SK-N-MC (cell line): ENCODE data around the gene CNOT6.

Experiments
- EZH2 ChIP-seq: fragments of 200-600 bp; sonication (generic); IDR thresholded peaks from one replicate; pipeline ENCODE4 v1.6.1; 2017; ENCODE audit warnings: antibody characterized with exemption
- FOXP2 ChIP-seq: optimal IDR thresholded peaks from 2 replicates; pipeline ENCODE3; 2011; ENCODE audit warnings: mild to moderate bottlenecking, moderate library complexity; ENCODE audit not compliant: insufficient read depth; ENCODE audit errors: extremely low read length, control extremely low read depth
- POLR2AphosphoS5 ChIP-seq: IDR thresholded peaks from 2 replicates; pipeline ENCODE4 v1.6.1; 2012; ENCODE audit warnings: mild to moderate bottlenecking, low read depth, low read length, borderline replicate concordance

DNA sequence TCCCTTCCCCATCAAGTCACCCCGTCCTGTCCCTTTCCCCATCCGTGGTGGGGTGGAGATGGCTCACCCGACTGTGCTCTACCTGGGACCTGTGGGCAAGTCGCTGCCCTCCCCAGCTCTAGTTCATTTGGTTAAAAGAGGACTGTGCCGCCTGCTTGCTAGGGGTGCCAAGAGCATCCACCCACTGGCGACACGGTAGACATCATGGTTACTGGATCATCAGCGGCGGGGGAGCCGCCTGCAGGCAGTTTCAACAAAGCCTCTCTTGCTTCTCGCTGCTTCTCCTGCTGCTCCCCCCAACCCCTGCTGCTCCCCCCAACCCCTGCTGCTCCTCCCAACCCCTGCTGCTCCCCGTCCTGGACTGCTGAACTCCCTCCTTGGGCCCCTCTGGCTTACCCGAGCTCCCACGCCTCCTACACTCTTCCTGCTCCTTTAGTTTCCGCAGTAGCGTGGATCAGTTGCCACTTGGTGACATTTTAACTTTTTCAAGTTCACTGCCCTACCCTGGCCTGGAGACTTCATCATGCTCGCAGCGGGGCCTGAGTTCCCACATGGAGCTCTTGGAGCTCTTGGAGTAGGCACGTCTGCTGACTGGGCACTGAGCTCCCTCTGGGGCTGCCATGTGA lies 119.1 kb downstream of the CNOT6 start:
- TF ChIP-seq EZH2 (no peak), POLR2AphosphoS5 (no peak), FOXP2 (no peak)
